HepG2 (cell line): Measurements from ENCODE around the gene SLC20A1.

Source experiments
- DPF2 ChIP-seq: sonication (generic); formaldehyde crosslinking; IDR thresholded peaks from 2 replicates; pipeline ENCODE4 v1.4.0; 2020; ENCODE audit warnings: mild to moderate bottlenecking, low read depth, missing genetic modification reagents, borderline replicate concordance
- ZNF572 ChIP-seq: sonication (generic); formaldehyde crosslinking; IDR thresholded peaks from 2 replicates; pipeline ENCODE4 v1.5.1; 2020; ENCODE audit warnings: mild to moderate bottlenecking, missing genetic modification reagents

GRCh38 chr2:112626604-112627059 lies 19.1 kb upstream of the SLC20A1 start:
- TF ChIP-seq ZNF572 (CRISPR knock-in tag) (no peak), DPF2 (no peak)
